ENCODE measurements around the gene CCDC3.
"Not testable (repeated sequence)": the region's sequence is repeated elsewhere in the genome, so short reads cannot be mapped to it uniquely, and the experiment has no call there.

CCDC3 gene
- 0 to 0.12 (median 0.04) reads per million in 18 experiments for total RNA-seq

- no peak for DNase-seq
Observed at GRCh38 chr10:13001041-13001886, at the start of gene CCDC3. Gene CCDC3 (minus strand): TSS chr10:13001713. CDS start chr10:13001570, 143 bp downstream.

- DNase-seq = no peak
Observed at GRCh38 chr10:13051126-13051694, 49.7 kb upstream of the CCDC3 start.

GRCh38 chr10:13049774-13050420 is 48.4 kb upstream of the CCDC3 start:
- DNase-seq = no peak

- no peak for DNase-seq
Observed at GRCh38 chr10:13048762-13049161, 47.2 kb upstream of the CCDC3 start.

GRCh38 chr10:13047529-13048206 is 46.2 kb upstream of the CCDC3 start:
- DNase-seq = no peak

GRCh38 chr10:13046851-13047528 is 45.5 kb upstream of the CCDC3 start:
- no peak for DNase-seq

GRCh38 chr10:13043520-13043919 is 42.0 kb upstream of the CCDC3 start:
- no peak for DNase-seq

- no peak for DNase-seq
Observed at GRCh38 chr10:13039761-13040160, 38.2 kb upstream of the CCDC3 start.

GRCh38 chr10:13038391-13038790 is 36.9 kb upstream of the CCDC3 start:
- no peak for DNase-seq

GRCh38 chr10:13037832-13038231 is 36.3 kb upstream of the CCDC3 start:
- no peak for DNase-seq

GRCh38 chr10:13036841-13037240 is 35.3 kb upstream of the CCDC3 start:
- DNase-seq = no peak

GRCh38 chr10:13035731-13036130 is 34.2 kb upstream of the CCDC3 start:
- not testable (repeated sequence) for DNase-seq

- no peak for DNase-seq
Observed at GRCh38 chr10:13026873-13027272, 25.4 kb upstream of the CCDC3 start.

- DNase-seq = no peak
Observed at GRCh38 chr10:13023754-13024153, 22.2 kb upstream of the CCDC3 start.

GRCh38 chr10:13019280-13019679 is 17.8 kb upstream of the CCDC3 start:
- DNase-seq = no peak

GRCh38 chr10:13018171-13018570 is 16.7 kb upstream of the CCDC3 start:
- DNase-seq = no peak

- DNase-seq = no peak
Observed at GRCh38 chr10:13016886-13017285, 15.4 kb upstream of the CCDC3 start.

- DNase-seq = no peak
Observed at GRCh38 chr10:13016426-13016825, 14.9 kb upstream of the CCDC3 start.

- no peak for DNase-seq
Observed at GRCh38 chr10:13006037-13006436, 4.5 kb upstream of the CCDC3 start.

- peak in 1 of 2 donors; percentile 3 for DNase-seq
Observed at GRCh38 chr10:13003759-13004158, 2.2 kb upstream of the CCDC3 start.

- no peak for DNase-seq
Observed at GRCh38 chr10:13003004-13003403, 1.5 kb upstream of the CCDC3 start.

- DNase-seq = no peak
Observed at GRCh38 chr10:13001887-13002212, 337 bp upstream of the CCDC3 start.

- no peak for DNase-seq
Observed at GRCh38 chr10:13000431-13000830, 1.1 kb downstream of the CCDC3 start.

Data from inflammatory macrophage (primary cell).